ENCODE measurements around the gene ITGB1BP1.

- TF ChIP-seq CTCF (IDR thresholded peaks at IDR 0.05), result no peak
- TF ChIP-seq POLR2AphosphoS5 (IDR thresholded peaks at IDR 0.05), result no peak
Measured at GRCh38 chr2:9373476-9373875, 49.9 kb downstream of the ITGB1BP1 start.
